Breast epithelium (tissue), 3 donors: ENCODE measurements around the gene SPTBN1.

Experiments
- CTCF ChIP-seq, 3 donors: fragments of 450-650 bp; IDR thresholded peaks; one replicate each; pipeline ENCODE4 v1.5.1; 2016 to 2017; ENCODE audit warnings: antibody characterized with exemption in 3 of 3, mild to moderate bottlenecking in 3 of 3, moderate library complexity in 3 of 3
- POLR2A ChIP-seq: fragments of 450-650 bp; IDR thresholded peaks from one replicate; pipeline ENCODE4 v1.6.1; 2016; ENCODE audit warnings: antibody characterized with exemption, mild to moderate bottlenecking, moderate library complexity
- POLR2AphosphoS5 ChIP-seq, 3 donors: sonication (generic); formaldehyde crosslinking; IDR thresholded peaks; one replicate each; pipeline ENCODE4 v1.6.1; 2017; ENCODE audit warnings: antibody characterized with exemption in 3 of 3

- TF ChIP-seq CTCF (IDR thresholded peaks at IDR 0.05) (no peak), POLR2AphosphoS5 (IDR thresholded peaks at IDR 0.05) (no peak), POLR2A (no peak)
These were observed 190.2 kb downstream of the SPTBN1 start for GRCh38 chr2:54646170-54646927.
